Kidney epithelial cell (primary cell): ENCODE results near the gene PTPN23. TPM values are rescaled to one million over a fixed set of nuclear protein-coding genes. Genes with fewer than 3 reads are reported as not detected.
"Not testable (repeated sequence)": the region's sequence is repeated elsewhere in the genome, so short reads cannot be mapped to it uniquely, and the experiment has no call there.

Experiments used
- DNase-seq: peaks from one replicate; pipeline ENCODE4 v3.0.0-alpha.2; 2010; ENCODE audit warnings: low read depth
- H3K27me3 ChIP-seq: 2 replicates; pipeline ENCODE4 v1.6.0; 2011; ENCODE audit warnings: low read length; ENCODE audit not compliant: control insufficient read depth, insufficient read depth
- H3K36me3 ChIP-seq: 2 replicates; pipeline ENCODE4 v1.5.1; 2011; ENCODE audit warnings: low read length; ENCODE audit not compliant: control insufficient read depth, insufficient read depth
- H3K4me3 ChIP-seq: 2 replicates; pipeline ENCODE4 v1.5.1; 2011; ENCODE audit warnings: low read depth, mild to moderate bottlenecking, control low read depth, low read length
- CTCF ChIP-seq: IDR thresholded peaks from 2 replicates; pipeline ENCODE4 v1.5.1; 2011; ENCODE audit warnings: mild to moderate bottlenecking, moderate library complexity, low read length, control low read depth, inconsistent platforms; ENCODE audit not compliant: insufficient read depth, poor library complexity, severe bottlenecking
- total RNA-seq: library from RNA; depleted of rRNA; stranded (reverse); fragments of >200 nt; gene quantifications from 2 replicates; pipeline ENCODE4 v1.2.3, GENCODE V29; 2015

The PTPN23 gene
- total RNA-seq, 1 donor from 2014 or later = 20.9 TPM

- H3K27me3 ChIP-seq = peaks cover 3% of the 10 kb centered on the region
- no peak for TF ChIP-seq CTCF
- no peak for DNase-seq
- no peaks in the 10 kb centered on the region for H3K36me3 ChIP-seq
- no peak overlapping the region for H3K4me3 ChIP-seq
These were observed 14.0 kb upstream of the PTPN23 start for GRCh38 chr3:47366833-47367232.

- DNase-seq = no peak
- peaks cover 3% of the 10 kb centered on the region for H3K27me3 ChIP-seq
- TF ChIP-seq CTCF = no peak
- H3K4me3 ChIP-seq = no peak overlapping the region
- H3K36me3 ChIP-seq = no peaks in the 10 kb centered on the region
These were observed 13.2 kb upstream of the PTPN23 start for GRCh38 chr3:47367631-47368030.

- not testable (repeated sequence) for DNase-seq, H3K4me3 ChIP-seq
These were observed 10.8 kb upstream of the PTPN23 start for GRCh38 chr3:47370020-47370419.

GRCh38 chr3:47370887-47371697, 9.7 kb upstream of the PTPN23 start:
- Histone ChIP-seq H3K36me3 (no peaks in the 10 kb centered on the region), H3K27me3 (peaks cover 3% of the 10 kb centered on the region), H3K4me3 (no peak overlapping the region)
- peak; percentile 27 for TF ChIP-seq CTCF
- DNase-seq = no peak

More at GRCh38 chr3:47370020-47370419, 10.8 kb upstream of the PTPN23 start:
- not testable (repeated sequence) for H3K27me3 ChIP-seq, H3K36me3 ChIP-seq

- Histone ChIP-seq H3K27me3 (peaks cover 3% of the 10 kb centered on the region), H3K4me3 (no peak overlapping the region), H3K36me3 (no peaks in the 10 kb centered on the region)
- DNase-seq = no peak
- no peak for TF ChIP-seq CTCF
These were observed 6.2 kb upstream of the PTPN23 start for GRCh38 chr3:47374587-47374986.

- H3K4me3 ChIP-seq = no peak overlapping the region
- TF ChIP-seq CTCF = no peak
- peaks cover 3% of the 10 kb centered on the region for H3K27me3 ChIP-seq
- H3K36me3 ChIP-seq = no peaks in the 10 kb centered on the region
- no peak for DNase-seq
These were observed 4.4 kb upstream of the PTPN23 start for GRCh38 chr3:47376393-47376792.
